GM23338 (cell line): ENCODE measurements around the gene PERP. TPM values are rescaled to one million over a fixed set of nuclear protein-coding genes. Genes with fewer than 3 reads are reported as not detected.

Experiments used
- ATAC-seq: fragments of 200-7000 bp; cut with Tn5 transposase; 3 replicates; pipeline ENCODE4 v1.9.1; 2020
- DNase-seq: peaks from one replicate; pipeline ENCODE4 v3.0.0-alpha.2; 2015; ENCODE audit warnings: low spot score
- H2AFZ ChIP-seq: fragments of 200-600 bp; sonication (generic); 2 replicates; pipeline ENCODE4 v1.8.0; 2016; ENCODE audit warnings: antibody characterized with exemption, mild to moderate bottlenecking, moderate library complexity
- H3F3A ChIP-seq: fragments of 200-600 bp; sonication (generic); replicated peaks from 2 replicates; pipeline ENCODE4 v1.8.0; 2017; ENCODE audit warnings: antibody characterized with exemption, mixed run types, low read depth
- H3K27ac ChIP-seq: fragments of 200-600 bp; sonication (generic); 2 replicates; pipeline ENCODE4 v1.6.1; 2016; ENCODE audit warnings: low read depth
- H3K27me3 ChIP-seq: fragments of 200-600 bp; sonication (generic); 2 replicates; pipeline ENCODE4 v1.8.0; 2016; ENCODE audit warnings: mild to moderate bottlenecking, mixed run types, moderate library complexity; ENCODE audit not compliant: insufficient read depth
- H3K36me3 ChIP-seq: fragments of 200-600 bp; sonication (generic); 2 replicates; pipeline ENCODE4 v1.8.0; 2016; ENCODE audit warnings: mild to moderate bottlenecking; ENCODE audit not compliant: insufficient read depth
- H3K4me1 ChIP-seq: fragments of 200-600 bp; sonication (generic); 2 replicates; pipeline ENCODE4 v1.8.0; 2016; ENCODE audit warnings: mild to moderate bottlenecking, moderate library complexity; ENCODE audit not compliant: insufficient read depth
- H3K4me2 ChIP-seq: fragments of 200-600 bp; sonication (generic); 2 replicates; pipeline ENCODE4 v1.7.1; 2017; ENCODE audit warnings: mixed run types
- H3K4me3 ChIP-seq: fragments of 200-600 bp; sonication (generic); 2 replicates; pipeline ENCODE4 v1.6.1; 2016; ENCODE audit warnings: mixed run types
- H3K79me2 ChIP-seq: fragments of 200-600 bp; sonication (generic); replicated peaks from 2 replicates; pipeline ENCODE4 v1.8.0; 2017; ENCODE audit warnings: mild to moderate bottlenecking; ENCODE audit not compliant: insufficient read depth
- H3K9me2 ChIP-seq: fragments of 200-600 bp; sonication (generic); 2 replicates; pipeline ENCODE4 v1.8.0; 2017; ENCODE audit not compliant: insufficient read depth
- H4K20me1 ChIP-seq: fragments of 200-600 bp; sonication (generic); replicated peaks from 2 replicates; pipeline ENCODE4 v1.8.0; 2017; ENCODE audit warnings: mild to moderate bottlenecking; ENCODE audit not compliant: insufficient read depth
- H3K27ac Mint-ChIP-seq: 2 replicates; pipeline ENCODE4 v1.8.0; 2020; ENCODE audit warnings: inconsistent platforms, mild to moderate bottlenecking, moderate library complexity, mixed read lengths
- H3K27me3 Mint-ChIP-seq: 3 replicates; pipeline ENCODE4 v1.8.0; 2022; ENCODE audit warnings: low read depth, mild to moderate bottlenecking, moderate library complexity, mixed read lengths, inconsistent platforms; ENCODE audit not compliant: insufficient read depth, poor library complexity
- H3K36me3 Mint-ChIP-seq: 3 replicates; pipeline ENCODE4 v1.8.0; 2021; ENCODE audit warnings: low read depth, mild to moderate bottlenecking, inconsistent platforms, moderate library complexity, mixed read lengths
- H3K4me1 Mint-ChIP-seq: 3 replicates; pipeline ENCODE4 v1.8.0; 2020; ENCODE audit warnings: mild to moderate bottlenecking, inconsistent platforms, mixed read lengths
- H3K4me3 Mint-ChIP-seq: 3 replicates; pipeline ENCODE4 v1.8.0; 2021; ENCODE audit warnings: moderate library complexity, mild to moderate bottlenecking, inconsistent platforms, mixed read lengths
- H3K9me3 Mint-ChIP-seq: 3 replicates; pipeline ENCODE4 v1.8.0; 2020; ENCODE audit warnings: moderate library complexity, mild to moderate bottlenecking, inconsistent platforms, mixed read lengths
- CREB1 ChIP-seq: fragments of 250-450 bp; sonication (Bioruptor Pico); IDR thresholded peaks from 2 replicates; pipeline ENCODE4 v1.5.0; 2020; ENCODE audit warnings: low read depth, mild to moderate bottlenecking, moderate library complexity
- CTCF ChIP-seq, 2 experiments: fragments of 200-600 bp in 1 of 2; sonication (generic) in 1 of 2; conservative IDR thresholded peaks; 2 replicates each; pipeline versions ENCODE4 v1.5.1 to v1.6.1; 2016 to 2017; ENCODE audit warnings: antibody characterized with exemption in 2 of 2, low read depth in 2 of 2, mild to moderate bottlenecking in 2 of 2, moderate library complexity in 1 of 2
- ETS1 ChIP-seq: IDR thresholded peaks from 2 replicates; pipeline ENCODE4 v1.6.1; 2016; ENCODE audit warnings: antibody characterized with exemption
- EZH2 ChIP-seq: fragments of 200-600 bp; sonication (generic); IDR thresholded peaks from one replicate; pipeline ENCODE4 v1.8.0; 2017; ENCODE audit warnings: antibody characterized with exemption, mild to moderate bottlenecking, low read depth; ENCODE audit not compliant: unreplicated experiment
- JUNB ChIP-seq: IDR thresholded peaks from one replicate; pipeline ENCODE4 v1.6.1; 2016; ENCODE audit warnings: antibody characterized with exemption; ENCODE audit not compliant: unreplicated experiment
- POLR2AphosphoS5 ChIP-seq: IDR thresholded peaks from 2 replicates; pipeline ENCODE4 v1.6.1; 2016; ENCODE audit warnings: antibody characterized with exemption, low read depth
- ZNF114 ChIP-seq: fragments of 250-450 bp; sonication (Bioruptor Pico); IDR thresholded peaks from 2 replicates; pipeline ENCODE4 v1.5.0; 2020; ENCODE audit warnings: mild to moderate bottlenecking, moderate library complexity
- ZNF462 ChIP-seq: fragments of 250-450 bp; sonication (Bioruptor Pico); IDR thresholded peaks from 2 replicates; pipeline ENCODE4 v1.5.0; 2020; ENCODE audit warnings: mild to moderate bottlenecking, moderate library complexity
- polyA plus RNA-seq: library from polyadenylated mRNA; unstranded; fragments of >200 nt; fragmentation: Nextera tagmentation; extraction: Ambion mirVana; gene quantifications from 2 replicates; pipeline ENCODE4 v1.2.1, GENCODE V29; 2016
- total RNA-seq: library from RNA; depleted of rRNA; stranded (reverse); fragments of >200 nt; shearing (Covaris generic); gene quantifications from 2 replicates; pipeline ENCODE4 v1.2.3, GENCODE V29; 2014

PERP gene
- total and polyA plus RNA-seq, 2 experiments from 2014 or later = 23.7 to 28.4 TPM

GRCh38 chr6:138146544-138146943, 39.3 kb upstream of the PERP start:
- Histone ChIP-seq H4K20me1 (no peaks in the 10 kb centered on the region), H3K4me3 (no peak overlapping the region), H3K4me1 (no peaks in the 10 kb centered on the region), H3K27me3 (no peaks in the 10 kb centered on the region), H3F3A (no peaks in the 10 kb centered on the region), H3K36me3 (no peaks in the 10 kb centered on the region), H3K9me2 (no peaks in the 10 kb centered on the region), H3K79me2 (no peaks in the 10 kb centered on the region), H3K27ac (no peak overlapping the region), H2AFZ (peak overlapping the region; percentile 94), H3K4me2 (no peak overlapping the region)
- no peak overlapping the region for H3K27ac Mint-ChIP-seq
- no peaks in the 10 kb centered on the region for H3K4me1 Mint-ChIP-seq
- no peak for TF ChIP-seq POLR2AphosphoS5
- TF ChIP-seq CTCF (conservative IDR thresholded peaks at IDR 0.05; ENCODE audit: low read depth in 2 of 2) = peak in 1 of 2 experiments; percentile 11; a peak in 1 of 4 replicates
- DNase-seq (peak; percentile 25), ATAC-seq (no peak)
- no peak overlapping the region for H3K4me3 Mint-ChIP-seq
- peaks cover 3% of the 10 kb centered on the region for H3K27me3 Mint-ChIP-seq
- H3K9me3 Mint-ChIP-seq = no peaks in the 10 kb centered on the region
- no peaks in the 10 kb centered on the region for H3K36me3 Mint-ChIP-seq

- ATAC-seq (no peak), DNase-seq (no peak)
- Mint-ChIP-seq H3K4me3 (no peak overlapping the region), H3K27me3 (peaks cover 3% of the 10 kb centered on the region), H3K9me3 (no peaks in the 10 kb centered on the region), H3K4me1 (no peaks in the 10 kb centered on the region), H3K36me3 (no peaks in the 10 kb centered on the region), H3K27ac (no peak overlapping the region)
- Histone ChIP-seq H3K79me2 (no peaks in the 10 kb centered on the region), H3K4me3 (no peak overlapping the region), H3K4me2 (no peak overlapping the region), H3F3A (no peaks in the 10 kb centered on the region), H3K9me2 (no peaks in the 10 kb centered on the region), H4K20me1 (no peaks in the 10 kb centered on the region), H3K36me3 (no peaks in the 10 kb centered on the region), H3K4me1 (no peaks in the 10 kb centered on the region), H3K27me3 (no peaks in the 10 kb centered on the region), H2AFZ (no peak overlapping the region), H3K27ac (no peak overlapping the region)
- no peak for TF ChIP-seq CREB1
- no peak for TF ChIP-seq ETS1
- TF ChIP-seq EZH2 = no peak
- no peak for TF ChIP-seq ZNF114
- no peak for TF ChIP-seq CTCF (conservative IDR thresholded peaks at IDR 0.05; ENCODE audit: low read depth in 2 of 2)
- no peak for TF ChIP-seq ZNF462 (CRISPR knock-in tag)
- TF ChIP-seq JUNB = no peak
Observed at GRCh38 chr6:138145402-138145801, 38.2 kb upstream of the PERP start.
